GM12878 (cell line): Measurements from ENCODE around the gene ALG10. TPM values are rescaled to one million over a fixed set of nuclear protein-coding genes. Genes with fewer than 3 reads are reported as not detected.

Experiments used
- ATAC-seq: fragments of 200-7000 bp; cut with Tn5 transposase; 3 replicates; pipeline ENCODE4 v1.9.1; 2020; ENCODE audit warnings: mild to moderate bottlenecking, moderate library complexity
- BruUV-seq: library from RNA; stranded (reverse); fragments of 400-500 nt; replicated peaks from 2 replicates; lab custom pipeline; 2021; lab: Mats Ljungman, UMichigan
- CTCF ChIA-PET: fragments of 300-600 bp; sonication (Branson Sonifier 250); formaldehyde crosslinking; extraction: SDS; loops from one replicate; lab custom pipeline; 2021; ENCODE audit warnings: inconsistent platforms; lab: Yijun Ruan, JAX
- POLR2A ChIA-PET: fragments of 350-600 bp; formaldehyde crosslinking; extraction: SDS; loops from one replicate; lab custom pipeline; 2021; ENCODE audit warnings: inconsistent platforms; lab: Charles Lee
- RAD21 ChIA-PET: fragments of 300-600 bp; sonication (Branson Sonifier 250); formaldehyde crosslinking; loops from one replicate; lab custom pipeline; 2023; ENCODE audit warnings: antibody characterized with exemption; ENCODE audit not compliant: unreplicated experiment; lab: Charles Lee
- SMC1A ChIA-PET: fragments of 300-600 bp; sonication (Branson Sonifier 250); formaldehyde crosslinking; loops from one replicate; lab custom pipeline; 2023; ENCODE audit not compliant: unreplicated experiment, uncharacterized antibody; lab: Charles Lee
- DNase-seq: peaks from one replicate; pipeline ENCODE4 v3.0.0-alpha.2; 2011; ENCODE audit warnings: low read depth, low spot score
- FAIRE-seq: peaks from 3 replicates; lab custom pipeline; 2011; peaks lifted over from hg19 to GRCh38; lab: Jason Lieb, UNC
- H2AFZ ChIP-seq: 2 replicates; pipeline ENCODE4 v1.6.0; 2011; ENCODE audit warnings: low read depth, low read length, control low read depth; ENCODE audit not compliant: control insufficient read depth
- H3K27ac ChIP-seq: 2 replicates; pipeline ENCODE4 v1.5.1; 2011; ENCODE audit warnings: control low read depth; ENCODE audit not compliant: control insufficient read depth, insufficient read depth
- H3K27me3 ChIP-seq, 2 experiments: replicated peaks in 1 of 2; 2 replicates each; pipeline versions ENCODE4 v1.6.0 to v1.6.1; 2011; ENCODE audit warnings: low read length in 1 of 2; ENCODE audit not compliant: control insufficient read depth in 2 of 2, insufficient read depth in 2 of 2
- H3K36me3 ChIP-seq, 2 experiments: 2 replicates each; pipeline ENCODE4 v1.5.1; 2011; ENCODE audit warnings: low read length in 1 of 2; ENCODE audit not compliant: control insufficient read depth in 2 of 2, insufficient read depth in 2 of 2
- H3K4me1 ChIP-seq: 2 replicates; pipeline ENCODE4 v1.6.1; 2011; ENCODE audit warnings: mild to moderate bottlenecking, low read length, moderate library complexity, mixed read lengths; ENCODE audit not compliant: control insufficient read depth, insufficient read depth
- H3K4me2 ChIP-seq: 2 replicates; pipeline ENCODE4 v1.6.0; 2011; ENCODE audit warnings: control low read depth; ENCODE audit not compliant: control insufficient read depth, insufficient read depth
- H3K4me3 ChIP-seq: fragments of 200-600 bp; sonication (generic); 2 replicates; pipeline ENCODE4 v1.5.1; 2016
- H3K79me2 ChIP-seq: 2 replicates; pipeline ENCODE4 v1.6.0; 2011; ENCODE audit warnings: low read length; ENCODE audit not compliant: control insufficient read depth, insufficient read depth
- H3K9ac ChIP-seq: 2 replicates; pipeline ENCODE4 v1.8.0; 2011; ENCODE audit warnings: low read length, control low read depth, mixed read lengths; ENCODE audit not compliant: control insufficient read depth, insufficient read depth
- H3K9me3 ChIP-seq: replicated peaks from 3 replicates; pipeline ENCODE4 v1.5.1; 2011; ENCODE audit warnings: mild to moderate bottlenecking, low read length; ENCODE audit not compliant: control insufficient read depth, insufficient read depth
- H4K20me1 ChIP-seq: 2 replicates; pipeline ENCODE4 v1.6.0; 2011; ENCODE audit not compliant: control insufficient read depth, insufficient read depth
- BHLHE40 ChIP-seq, 2 experiments: fragments of 450-650 bp in 1 of 2; IDR thresholded peaks; 2 replicates each; pipeline ENCODE4 v1.6.1; 2011 to 2017; ENCODE audit warnings: low read depth in 2 of 2, borderline replicate concordance in 1 of 2, improper control_type of control experiment in 1 of 2, low read length in 1 of 2, mild to moderate bottlenecking in 1 of 2
- CBX3 ChIP-seq: fragments of 200-600 bp; sonication (generic); IDR thresholded peaks from 2 replicates; pipeline ENCODE4 v1.6.1; 2016; ENCODE audit warnings: low read depth, borderline replicate concordance
- E4F1 ChIP-seq: fragments of 450-650 bp; IDR thresholded peaks from 2 replicates; pipeline ENCODE4 v1.6.1; 2018; ENCODE audit warnings: borderline replicate concordance, mild to moderate bottlenecking; ENCODE audit not compliant: partially characterized antibody
- EGR1 ChIP-seq, 2 experiments: IDR thresholded peaks; 1 replicate in 1 of 2; 2 replicates in 1 of 2; pipeline ENCODE4 v1.6.1; 2011 to 2012; ENCODE audit warnings: low read depth in 2 of 2, low read length in 2 of 2, borderline replicate concordance in 1 of 2, mild to moderate bottlenecking in 1 of 2, moderate library complexity in 1 of 2
- RCOR1 ChIP-seq: conservative IDR thresholded peaks from 2 replicates; pipeline ENCODE4 v1.6.1; 2012; ENCODE audit warnings: low read depth, low read length, improper control_type of control experiment
- SMAD1 ChIP-seq: fragments of 450-650 bp; IDR thresholded peaks from 2 replicates; pipeline ENCODE4 v1.6.1; 2018; ENCODE audit warnings: mild to moderate bottlenecking, low read depth; ENCODE audit not compliant: partially characterized antibody
- ZNF622 ChIP-seq: fragments of 450-650 bp; IDR thresholded peaks from 2 replicates; pipeline ENCODE4 v1.6.1; 2017; ENCODE audit warnings: mild to moderate bottlenecking, inconsistent platforms
- ZZZ3 ChIP-seq: IDR thresholded peaks from 2 replicates; pipeline ENCODE4 v1.6.1; 2011; ENCODE audit warnings: low read depth; ENCODE audit not compliant: control insufficient read depth, insufficient read length
- WGBS: methylation state at CpG from one replicate; pipeline ENCODE4 v1.1.6; 2016; ENCODE audit warnings: low lambda C conversion rate; ENCODE audit not compliant: insufficient replicate concordance, insufficient coverage; ENCODE audit errors: missing lambda C conversion rate; 5-methylcytosine and 5-hydroxymethylcytosine counted together
- in situ Hi-C: fragments of 300-500 bp; cut with MboI; formaldehyde crosslinking; loops from 9 replicates; pipeline ENCODE4 v1.14.3; 2018; ENCODE audit warnings: mixed read lengths
- intact Hi-C: fragments of 100-400 bp; cut with micrococcal nuclease; formaldehyde crosslinking; loops from one replicate; pipeline ENCODE4 v1.14.2; 2022; ENCODE audit not compliant: unreplicated experiment
- polyA plus RNA-seq, 11 experiments: library from polyadenylated mRNA; depleted of rRNA in 4 of 11; unstranded in 6 of 11; stranded (reverse) in 5 of 11; fragments of >200 nt; fragmentation: Nextera tagmentation in 4 of 11; fragmentation: Illumina TruSeq in 1 of 11; extraction: Ambion mirVana in 4 of 11; extraction: Trizol in 1 of 11; gene quantifications; 1 replicate in 1 of 11; 2 replicates in 10 of 11; pipeline versions ENCODE4 v1.2.1 to v1.2.3, GENCODE V29; 2011 to 2016; ENCODE audit warnings: inconsistent platforms in 2 of 11, missing spikeins in 2 of 11, low read depth in 1 of 11
- total RNA-seq, 4 experiments: library from RNA; depleted of rRNA in 3 of 4; stranded (reverse); fragments of >200 nt in 3 of 4; fragmentation: Illumina TruSeq in 1 of 4; extraction: Trizol in 1 of 4; gene quantifications; 2 replicates each; pipeline versions ENCODE4 v1.2.1 to v1.2.3, GENCODE V29; 2013 to 2021

The ALG10 gene
- total and polyA plus RNA-seq, 10 of the 15 experiments (the other 5 are each of a cell fraction or from before 2014, with no cell fraction given), result 3.1 to 25.4 (median 7.3) TPM

DNA sequence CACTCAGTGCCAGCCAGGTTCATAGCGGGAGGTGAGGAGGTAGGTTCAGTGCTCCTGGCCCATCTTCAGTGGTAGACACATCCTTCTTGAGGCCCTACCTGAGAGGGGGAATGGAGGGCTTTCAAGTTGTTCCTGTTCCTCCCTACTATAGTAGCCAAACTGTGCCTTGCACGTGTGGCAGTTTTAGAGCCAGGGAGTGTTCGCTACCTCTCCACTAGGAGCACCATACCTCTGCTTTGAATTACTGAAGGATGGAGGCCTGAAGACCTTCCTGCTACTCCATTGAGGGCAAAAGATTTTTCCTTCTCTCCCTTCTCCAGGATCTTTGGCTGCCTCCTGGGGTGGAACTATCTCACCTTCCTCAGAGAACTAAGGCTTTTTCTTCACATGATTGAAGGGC, 5.9 kb upstream of the ALG10 start:
- Histone ChIP-seq H3K27me3 (no peaks in the 10 kb centered on the region), H3K9me3 (no peaks in the 10 kb centered on the region), H3K4me3 (no peak overlapping the region), H3K4me1 (no peaks in the 10 kb centered on the region), H3K9ac (no peak overlapping the region), H2AFZ (no peak overlapping the region), H3K27ac (no peak overlapping the region), H3K79me2 (no peaks in the 10 kb centered on the region), H3K36me3 (no peaks in the 10 kb centered on the region), H4K20me1 (no peaks in the 10 kb centered on the region), H3K4me2 (no peak overlapping the region)
- SMC1A ChIA-PET, result no interaction called here
- CTCF ChIA-PET, result no interaction called here
- POLR2A ChIA-PET, result no interaction called here
- WGBS, result 83% methylated on average over 3 of the region's 3 CpGs
- in situ Hi-C loops, result loop anchor here (10.0 to 25.0 kb wide), 3 partner anchors 1079 to 1654 kb away; no protein-coding TSS in a partner anchor
- DNase-seq, result no peak
- RAD21 ChIA-PET, result no interaction called here
- no TSS peak for BruUV-seq
- peak; percentile 57; the same call in 2 of the 3 replicates for ATAC-seq
- no peak for FAIRE-seq
- intact Hi-C loops, result loop anchor here (10.0 kb wide), 1 partner anchor 1102 kb away; no protein-coding TSS in a partner anchor
- TF ChIP-seq RCOR1 (no peak), SMAD1 (no peak), EGR1 (IDR thresholded peaks at IDR 0.05; ENCODE audit: borderline replicate concordance in 1 of 2, low read depth in 2 of 2, low read length in 2 of 2) (no peak), BHLHE40 (IDR thresholded peaks at IDR 0.05; ENCODE audit: borderline replicate concordance in 1 of 2, low read depth in 2 of 2, low read length in 1 of 2) (0 out of 4 replicates have a peak, but pooled peaks of 1 of the 2 experiments have one; percentile 7), E4F1 (no peak), ZZZ3 (no peak), CBX3 (no peak), ZNF622 (no peak)
